ENCODE measurements around the gene RAB24. TPM values are rescaled to one million over a fixed set of nuclear protein-coding genes. Genes with fewer than 3 reads are reported as not detected.
A peak's percentile ranks its signal among the peaks of the same experiment; 100 is the strongest.

The RAB24 gene
- total RNA-seq, 1 experiment from 2014 or later = 40.3 TPM

GRCh38 chr5:177275883-177276282, 27.6 kb downstream of the RAB24 start:
- Histone ChIP-seq H3K4me3 (ENCODE audit: low read length) (no peak overlapping the region), H3K9ac (ENCODE audit: low read length) (no peak overlapping the region), H3K4me2 (ENCODE audit: low read length) (no peak overlapping the region), H3F3A (ENCODE audit: low read length, unreplicated experiment) (no peaks in the 10 kb centered on the region), H3K27me3 (ENCODE audit: low read length) (no peaks in the 10 kb centered on the region), H3K4me1 (ENCODE audit: insufficient read depth, low read length) (peaks cover 2% of the 10 kb centered on the region; the same call in 1 of the 2 replicates), H2AFZ (ENCODE audit: low read length) (no peak overlapping the region), H3K36me3 (ENCODE audit: low read depth, low read length) (peaks cover 44% of the 10 kb centered on the region), H3K9me3 (ENCODE audit: low read length) (no peaks in the 10 kb centered on the region), H3K9me2 (replicated peaks; ENCODE audit: low read length) (no peaks in the 10 kb centered on the region), H4K20me1 (ENCODE audit: low read length) (no peaks in the 10 kb centered on the region), H3K27ac (ENCODE audit: low read length) (no peak overlapping the region), H3K79me2 (ENCODE audit: low read length) (no peaks in the 10 kb centered on the region)
- no peak for ATAC-seq
- POLR2A ChIA-PET (ENCODE audit: unreplicated experiment) = no interaction called here
- no peak for DNase-seq
- CTCF ChIA-PET = no interaction called here
- TF ChIP-seq EZH2 (IDR thresholded peaks at IDR 0.05; ENCODE audit: low read length, unreplicated experiment) (no peak), EZH2phosphoT487 (IDR thresholded peaks at IDR 0.05; ENCODE audit: borderline replicate concordance, low read length) (no peak), CTCF (conservative IDR thresholded peaks at IDR 0.05; ENCODE audit: low read depth, low read length) (no peak)
- BruUV-seq (replicated peaks) = no TSS peak
- intact Hi-C loops (cut with micrococcal nuclease) = no loop called here

DNA sequence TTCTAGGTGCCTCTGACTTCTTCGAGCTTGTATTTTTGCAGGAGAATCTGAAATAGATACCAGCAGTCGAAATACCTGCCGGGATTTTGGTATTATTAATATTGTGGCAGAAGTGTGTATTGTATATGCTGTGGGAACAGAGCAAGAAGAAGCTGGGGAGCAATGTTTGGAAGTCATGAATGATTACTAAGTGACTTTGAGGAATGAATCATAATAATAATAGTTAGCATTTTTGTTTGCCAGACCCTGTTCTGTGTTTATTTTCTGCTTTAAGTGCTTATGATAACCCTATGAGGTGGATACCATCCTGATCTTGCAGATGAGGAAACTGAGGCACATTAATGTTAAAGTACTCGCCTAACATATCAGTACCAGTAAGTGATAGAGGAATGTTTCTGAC, 32.4 kb downstream of the RAB24 start:
- H3K27me3 ChIP-seq (ENCODE audit: low read length) = no peaks in the 10 kb centered on the region
- no peak overlapping the region for H3K4me2 ChIP-seq (ENCODE audit: low read length)
- ATAC-seq = peak; percentile 63
- no peak for TF ChIP-seq EZH2phosphoT487 (IDR thresholded peaks at IDR 0.05; ENCODE audit: borderline replicate concordance, low read length)
- TF ChIP-seq EZH2 (IDR thresholded peaks at IDR 0.05; ENCODE audit: low read length, unreplicated experiment) = no peak
- TF ChIP-seq CTCF (conservative IDR thresholded peaks at IDR 0.05; ENCODE audit: low read depth, low read length) = no peak
- no peak for DNase-seq
- H3K9me3 ChIP-seq (ENCODE audit: low read length) = no peaks in the 10 kb centered on the region
- H2AFZ ChIP-seq (ENCODE audit: low read length) = no peak overlapping the region
- no peaks in the 10 kb centered on the region for H3K9me2 ChIP-seq (replicated peaks; ENCODE audit: low read length)
- ChIA-PET POLR2A (ENCODE audit: unreplicated experiment) (no interaction called here), CTCF (interaction anchor here (0.5 to 0.7 kb wide), 2 partner anchors 29 to 149 kb away, joined by 3 to 9 read pairs; no protein-coding TSS in a partner anchor)
- H4K20me1 ChIP-seq (ENCODE audit: low read length) = no peaks in the 10 kb centered on the region
- H3K79me2 ChIP-seq (ENCODE audit: low read length) = no peaks in the 10 kb centered on the region
- H3K9ac ChIP-seq (ENCODE audit: low read length) = no peak overlapping the region
- no peak overlapping the region for H3K4me3 ChIP-seq (ENCODE audit: low read length)
- no TSS peak for BruUV-seq (replicated peaks)
- H3K36me3 ChIP-seq (ENCODE audit: low read depth, low read length) = peaks cover 47% of the 10 kb centered on the region
- intact Hi-C loops (cut with micrococcal nuclease) = no loop called here
- H3F3A ChIP-seq (ENCODE audit: low read length, unreplicated experiment) = no peaks in the 10 kb centered on the region
- H3K27ac ChIP-seq (ENCODE audit: low read length) = no peak overlapping the region
- H3K4me1 ChIP-seq (ENCODE audit: insufficient read depth, low read length) = peaks cover 8% of the 10 kb centered on the region; the same call in 1 of the 2 replicates

GRCh38 chr5:177270653-177271052, 32.9 kb downstream of the RAB24 start:
- Histone ChIP-seq H3F3A (ENCODE audit: low read length, unreplicated experiment) (no peaks in the 10 kb centered on the region), H3K4me2 (ENCODE audit: low read length) (no peak overlapping the region), H3K4me3 (ENCODE audit: low read length) (no peak overlapping the region), H3K27ac (ENCODE audit: low read length) (no peak overlapping the region), H3K9ac (ENCODE audit: low read length) (no peak overlapping the region), H4K20me1 (ENCODE audit: low read length) (no peaks in the 10 kb centered on the region), H3K4me1 (ENCODE audit: insufficient read depth, low read length) (peaks cover 8% of the 10 kb centered on the region; the same call in 1 of the 2 replicates), H3K9me2 (replicated peaks; ENCODE audit: low read length) (no peaks in the 10 kb centered on the region), H2AFZ (ENCODE audit: low read length) (no peak overlapping the region), H3K9me3 (ENCODE audit: low read length) (no peaks in the 10 kb centered on the region), H3K27me3 (ENCODE audit: low read length) (no peaks in the 10 kb centered on the region), H3K36me3 (ENCODE audit: low read depth, low read length) (peaks cover 43% of the 10 kb centered on the region), H3K79me2 (ENCODE audit: low read length) (no peaks in the 10 kb centered on the region)
- ChIA-PET CTCF (interaction anchor here (0.6 to 0.7 kb wide), 2 partner anchors 16 to 29 kb away, joined by 3 read pairs; no protein-coding TSS in a partner anchor), POLR2A (ENCODE audit: unreplicated experiment) (no interaction called here)
- TF ChIP-seq CTCF (conservative IDR thresholded peaks at IDR 0.05; ENCODE audit: low read depth, low read length) = no peak
- no peak for TF ChIP-seq EZH2 (IDR thresholded peaks at IDR 0.05; ENCODE audit: low read length, unreplicated experiment)
- TF ChIP-seq EZH2phosphoT487 (IDR thresholded peaks at IDR 0.05; ENCODE audit: borderline replicate concordance, low read length) = no peak
- BruUV-seq (replicated peaks) = no TSS peak
- peak; percentile 68 for ATAC-seq
- intact Hi-C loops (cut with micrococcal nuclease) = no loop called here
- no peak for DNase-seq

Data from PC-3 (cell line).